K562 (cell line): ENCODE results near the gene ARMC7. TPM values are rescaled to one million over a fixed set of nuclear protein-coding genes. Genes with fewer than 3 reads are reported as not detected.

ENCODE experiments used
- ATAC-seq: fragments of 200-7000 bp; cut with Tn5 transposase; 3 replicates; pipeline ENCODE4 v1.9.1; 2020; ENCODE audit warnings: moderate library complexity
- BruUV-seq: library from RNA; stranded (reverse); fragments of 400-500 nt; replicated peaks from 2 replicates; lab custom pipeline; 2021; lab: Mats Ljungman, UMichigan
- CTCF ChIA-PET: fragments of 300-600 bp; formaldehyde crosslinking; extraction: SDS; loops from one replicate; lab custom pipeline; 2021; ENCODE audit warnings: low intra/inter-chr PET ratio; lab: Yijun Ruan, JAX
- POLR2A ChIA-PET: fragments of 300-600, 350-650 bp; sonication (Branson Sonifier 250); formaldehyde crosslinking; extraction: SDS; loops from one replicate; lab custom pipeline; 2021; ENCODE audit warnings: antibody characterized with exemption, inconsistent platforms; lab: Yijun Ruan, JAX
- DNase-seq, 4 experiments: peaks; one replicate each; pipeline versions ENCODE4 v3.0.0 to v3.0.0-alpha.2; 2011 to 2018; ENCODE audit warnings: low spot score in 3 of 4, mixed read lengths in 3 of 4; ENCODE audit errors: extremely low read depth in 1 of 4
- FAIRE-seq: peaks from 2 replicates; lab custom pipeline; 2011; peaks lifted over from hg19 to GRCh38; lab: Jason Lieb, UNC
- H2AFZ ChIP-seq: 2 replicates; pipeline ENCODE4 v1.6.0; 2011; ENCODE audit warnings: low read depth, low read length, control low read depth, inconsistent platforms
- H3K27ac ChIP-seq: fragments of 200-600 bp; 3 replicates; pipeline ENCODE4 v1.8.0; 2011; ENCODE audit warnings: low read depth, mild to moderate bottlenecking, control low read depth, inconsistent platforms, low read length, moderate library complexity, mixed read lengths; ENCODE audit errors: extremely low read depth
- H3K27me3 ChIP-seq, 2 experiments: fragments of 300-600 bp in 1 of 2; 2 replicates in 1 of 2; 3 replicates in 1 of 2; pipeline versions ENCODE4 v1.6.0 to v1.8.0; 2011; ENCODE audit warnings: inconsistent platforms in 2 of 2, low read length in 2 of 2, mild to moderate bottlenecking in 1 of 2, mixed read lengths in 1 of 2, moderate library complexity in 1 of 2; ENCODE audit not compliant: control insufficient read depth in 2 of 2, insufficient read depth in 2 of 2
- H3K36me3 ChIP-seq: fragments of 300-600 bp; 3 replicates; pipeline ENCODE4 v1.8.0; 2011; ENCODE audit warnings: mild to moderate bottlenecking, low read length, inconsistent platforms; ENCODE audit not compliant: control insufficient read depth, insufficient read depth
- H3K4me1 ChIP-seq, 2 experiments: fragments of 200-600 bp in 1 of 2; replicated peaks in 1 of 2; 2 replicates in 1 of 2; 3 replicates in 1 of 2; pipeline versions ENCODE4 v1.5.1 to v1.8.0; 2011; ENCODE audit warnings: inconsistent platforms in 2 of 2, low read length in 2 of 2, mild to moderate bottlenecking in 1 of 2, mixed read lengths in 1 of 2, moderate library complexity in 1 of 2; ENCODE audit not compliant: control insufficient read depth in 2 of 2, insufficient read depth in 2 of 2
- H3K4me2 ChIP-seq: 2 replicates; pipeline ENCODE4 v1.6.1; 2011; ENCODE audit warnings: low read length, control low read depth, inconsistent platforms, mixed read lengths; ENCODE audit not compliant: insufficient read depth
- H3K4me3 ChIP-seq: fragments of 200-600 bp; sonication (generic), shearing (Covaris generic); 2 replicates; pipeline ENCODE4 v1.5.1; 2016; ENCODE audit warnings: control low read depth, inconsistent platforms
- H3K79me2 ChIP-seq: fragments of 200-600 bp; 3 replicates; pipeline ENCODE4 v1.8.0; 2011; ENCODE audit warnings: low read length, inconsistent platforms; ENCODE audit not compliant: control insufficient read depth, insufficient read depth
- H3K9ac ChIP-seq, 2 experiments: 2 replicates each; pipeline versions ENCODE4 v1.6.0 to v1.6.1; 2011; ENCODE audit warnings: low read depth in 2 of 2, low read length in 2 of 2, control low read depth in 1 of 2, inconsistent platforms in 1 of 2, mild to moderate bottlenecking in 1 of 2, mixed read lengths in 1 of 2; ENCODE audit not compliant: insufficient read depth in 1 of 2
- H3K9me1 ChIP-seq: one replicate; pipeline ENCODE4 v1.6.0; 2011; ENCODE audit warnings: inconsistent platforms, mild to moderate bottlenecking, low read length, moderate library complexity; ENCODE audit not compliant: control insufficient read depth, insufficient read depth
- H3K9me3 ChIP-seq: replicated peaks from 2 replicates; pipeline ENCODE4 v1.5.1; 2011; ENCODE audit warnings: low read depth, low read length, inconsistent platforms; ENCODE audit not compliant: control insufficient read depth, insufficient read depth
- H4K20me1 ChIP-seq: replicated peaks from 2 replicates; pipeline ENCODE4 v1.6.1; 2011; ENCODE audit warnings: low read length, inconsistent platforms, mixed read lengths; ENCODE audit not compliant: control insufficient read depth, insufficient read depth
- CREM ChIP-seq: IDR thresholded peaks from 2 replicates; pipeline ENCODE4 v1.6.1; 2014; ENCODE audit warnings: antibody characterized with exemption, low read depth
- ETV1 ChIP-seq: fragments of 450-650 bp; conservative IDR thresholded peaks from 2 replicates; pipeline ENCODE4 v1.6.1; 2016; ENCODE audit warnings: missing genetic modification characterization, control low read depth, low read depth, missing compliant biosample characterization
- FOS ChIP-seq: IDR thresholded peaks from 3 replicates; pipeline ENCODE4 v1.6.1; 2011; ENCODE audit not compliant: insufficient read length; ENCODE audit errors: extremely low read depth
- FOXP1 ChIP-seq: sonication (generic); formaldehyde crosslinking; IDR thresholded peaks from 2 replicates; pipeline ENCODE4 v1.8.0; 2022; ENCODE audit warnings: mild to moderate bottlenecking, missing genetic modification reagents
- KAT8 ChIP-seq: fragments of 450-650 bp; IDR thresholded peaks from 2 replicates; pipeline ENCODE4 v1.6.1; 2016; ENCODE audit warnings: low read depth, mild to moderate bottlenecking
- NFE2 ChIP-seq: IDR thresholded peaks from 2 replicates; pipeline ENCODE4 v1.6.1; 2014; ENCODE audit warnings: antibody characterized with exemption, low read depth
- PML ChIP-seq: IDR thresholded peaks from 2 replicates; pipeline ENCODE4 v1.6.1; 2012; ENCODE audit warnings: low read length, inconsistent platforms
- TCF7 ChIP-seq: sonication (generic); IDR thresholded peaks from 2 replicates; pipeline ENCODE4 v1.6.1; 2016; ENCODE audit warnings: antibody characterized with exemption, borderline replicate concordance
- ZNF507 ChIP-seq: conservative IDR thresholded peaks from 2 replicates; pipeline ENCODE4 v1.6.1; 2017; ENCODE audit warnings: missing genetic modification characterization, missing compliant biosample characterization
- ZNF717 ChIP-seq: fragments of 250-450 bp; sonication (Bioruptor Pico); IDR thresholded peaks from 2 replicates; pipeline ENCODE4 v1.5.0; 2021
- WGBS: fragments of 100-300 bp; shearing (Covaris generic); methylation state at CpG from one replicate; pipeline ENCODE4 v1.1.6; 2016; ENCODE audit warnings: low coverage, mixed read lengths; ENCODE audit not compliant: insufficient coverage; ENCODE audit errors: missing lambda C conversion rate; 5-methylcytosine and 5-hydroxymethylcytosine counted together
- in situ Hi-C: fragments of 300-500 bp; cut with MboI; formaldehyde crosslinking; loops from 4 replicates; pipeline ENCODE4 v1.15.0; 2018; ENCODE audit warnings: inconsistent platforms, mixed read lengths
- intact Hi-C: fragments of 100-400 bp; cut with micrococcal nuclease; formaldehyde crosslinking; loops from 2 replicates; pipeline ENCODE4 v1.14.2; 2022
- polyA plus RNA-seq, 8 experiments: library from polyadenylated mRNA; depleted of rRNA in 4 of 8; stranded (reverse) in 5 of 8; unstranded in 3 of 8; fragments of >200 nt; fragmentation: Nextera tagmentation in 2 of 8; fragmentation: Illumina TruSeq in 1 of 8; extraction: Ambion mirVana in 2 of 8; extraction: Trizol in 1 of 8; gene quantifications; 2 replicates each; pipeline versions ENCODE4 v1.2.1 to v1.2.3, GENCODE V29; 2011 to 2014; ENCODE audit warnings: inconsistent platforms in 1 of 8, missing spikeins in 1 of 8
- total RNA-seq, 7 experiments: library from RNA; depleted of rRNA in 6 of 7; stranded (reverse); fragments of >200 nt in 6 of 7; fragmentation: Illumina TruSeq in 2 of 7; extraction: Trizol in 2 of 7; gene quantifications; 2 replicates each; pipeline versions ENCODE4 v1.2.1 to v1.2.3, GENCODE V29; 2011 to 2021; ENCODE audit warnings: low replicate concordance in 1 of 7
- TF ChIP-seq, protein P1 (sequence below), 2 experiments: fragments of 450-650 bp in 1 of 2; sonication (generic) in 1 of 2; formaldehyde crosslinking; conservative IDR thresholded peaks; 2 replicates each; pipeline versions ENCODE4 v1.4.0 to v1.8.1; 2020 to 2022; ENCODE audit warnings: mild to moderate bottlenecking in 1 of 2, missing genetic modification reagents in 1 of 2
- TF ChIP-seq, protein P2 (sequence below): conservative IDR thresholded peaks from 2 replicates; pipeline ENCODE4 v1.6.1; 2011; ENCODE audit warnings: low read depth, mild to moderate bottlenecking, low read length; ENCODE audit not compliant: control insufficient read depth
- TF ChIP-seq, protein P3 (sequence below), 2 experiments: fragments of 250-450 bp in 1 of 2; fragments of 450-650 bp in 1 of 2; sonication (Bioruptor Pico) in 1 of 2; IDR thresholded peaks; 2 replicates each; pipeline versions ENCODE4 v1.6.1 to v1.8.0; 2016 to 2021; ENCODE audit warnings: mild to moderate bottlenecking in 2 of 2, moderate library complexity in 2 of 2, missing compliant biosample characterization in 1 of 2, missing genetic modification characterization in 1 of 2

ARMC7 gene
- total and polyA plus RNA-seq, 9 of the 15 experiments (the other 6 are each of a cell fraction or from before 2014, with no cell fraction given) = 1.4 to 15.2 (median 5.9) TPM

DNA sequence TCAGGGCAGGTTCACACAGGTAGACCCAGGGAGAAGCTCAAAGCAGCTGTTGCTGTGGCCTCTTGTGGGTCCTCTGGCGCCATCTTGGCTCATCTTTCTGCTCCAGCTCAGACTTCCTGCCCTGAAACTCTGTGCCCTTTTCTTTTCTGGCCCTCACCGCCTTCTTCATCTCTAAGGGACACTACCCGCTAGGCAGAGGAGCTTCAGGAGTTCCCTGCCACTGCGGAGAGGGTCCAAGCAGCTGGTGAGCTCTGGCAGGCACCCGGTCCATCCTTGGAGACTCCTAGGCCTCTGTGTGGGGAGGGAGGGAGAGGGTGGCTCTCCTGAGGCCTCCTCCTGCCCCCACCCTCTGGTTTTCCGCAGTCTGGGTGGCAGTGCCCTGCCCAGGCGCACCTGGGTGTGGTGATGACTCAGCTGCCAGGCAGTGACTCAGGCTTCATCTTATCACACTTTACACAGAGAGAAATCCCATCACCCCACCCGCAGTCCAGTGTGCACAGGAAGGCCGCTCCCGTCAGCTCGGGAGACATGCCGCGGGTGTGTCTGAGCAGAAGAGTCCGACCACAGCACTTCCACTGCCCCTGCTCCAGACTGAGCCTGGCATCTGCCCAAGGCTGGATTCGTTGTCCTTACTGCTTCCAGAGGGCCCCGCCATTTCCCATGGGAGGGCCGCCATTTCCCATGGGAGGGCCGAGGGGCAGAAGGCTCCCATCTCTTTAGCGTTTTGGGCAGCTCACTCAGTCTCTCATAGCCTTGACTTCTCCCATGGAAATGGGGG lies 14.5 kb downstream of the ARMC7 start:
- TSS peak; percentile 45 for BruUV-seq
- Histone ChIP-seq H3K9ac (peak overlapping the region; percentile 68 to 87), H3K36me3 (peaks cover 17% of the 10 kb centered on the region; the same call in 2 of the 3 replicates), H2AFZ (peak overlapping the region; percentile 83), H3K79me2 (peaks cover 22% of the 10 kb centered on the region; the same call in 2 of the 3 replicates), H3K4me3 (no peak overlapping the region), H3K4me1 (peaks cover 24 to 28% of the 10 kb centered on the region in 2 experiments), H3K27ac (peak overlapping the region; percentile 85), H3K9me3 (no peaks in the 10 kb centered on the region), H3K9me1 (no peaks in the 10 kb centered on the region), H4K20me1 (no peaks in the 10 kb centered on the region), H3K4me2 (peak overlapping the region; percentile 72), H3K27me3 (no peaks in the 10 kb centered on the region)
- intact Hi-C loops = no loop called here
- WGBS = 19% methylated on average over 19 of the region's 19 CpGs
- POLR2A ChIA-PET = interaction anchor here (0.5 to 7.6 kb wide), 22 partner anchors 9 to 1945 kb away, joined by 3 to 58 read pairs (median 3); partner anchors contain the start of genes ARMC7, JPT1, MIF4GD and SUMO2
- in situ Hi-C loops = no loop called here
- DNase-seq (peak; percentile 67 to 91 (median 76)), FAIRE-seq (peak; percentile 93), ATAC-seq (peak; percentile 92)
- CTCF ChIA-PET = no interaction called here
- no peak for TF ChIP-seq FOXP1 (CRISPR knock-in tag)
- TF ChIP-seq ETV1 (tag) = 0 out of 2 replicates have a peak, but pooled peaks have one; percentile 19
- no peak for TF ChIP-seq ZNF507 (tag)
- peak; percentile 44; the same call in 1 of the 2 replicates for TF ChIP-seq PML
- no peak for TF ChIP-seq ZNF717 (CRISPR knock-in tag)
- TF ChIP-seq, protein P1, sequence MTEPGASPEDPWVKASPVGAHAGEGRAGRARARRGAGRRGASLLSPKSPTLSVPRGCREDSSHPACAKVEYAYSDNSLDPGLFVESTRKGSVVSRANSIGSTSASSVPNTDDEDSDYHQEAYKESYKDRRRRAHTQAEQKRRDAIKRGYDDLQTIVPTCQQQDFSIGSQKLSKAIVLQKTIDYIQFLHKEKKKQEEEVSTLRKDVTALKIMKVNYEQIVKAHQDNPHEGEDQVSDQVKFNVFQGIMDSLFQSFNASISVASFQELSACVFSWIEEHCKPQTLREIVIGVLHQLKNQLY (CRISPR knock-in tag; conservative IDR thresholded peaks at IDR 0.05) = no peak
- no peak for TF ChIP-seq KAT8
- TF ChIP-seq, protein P2, sequence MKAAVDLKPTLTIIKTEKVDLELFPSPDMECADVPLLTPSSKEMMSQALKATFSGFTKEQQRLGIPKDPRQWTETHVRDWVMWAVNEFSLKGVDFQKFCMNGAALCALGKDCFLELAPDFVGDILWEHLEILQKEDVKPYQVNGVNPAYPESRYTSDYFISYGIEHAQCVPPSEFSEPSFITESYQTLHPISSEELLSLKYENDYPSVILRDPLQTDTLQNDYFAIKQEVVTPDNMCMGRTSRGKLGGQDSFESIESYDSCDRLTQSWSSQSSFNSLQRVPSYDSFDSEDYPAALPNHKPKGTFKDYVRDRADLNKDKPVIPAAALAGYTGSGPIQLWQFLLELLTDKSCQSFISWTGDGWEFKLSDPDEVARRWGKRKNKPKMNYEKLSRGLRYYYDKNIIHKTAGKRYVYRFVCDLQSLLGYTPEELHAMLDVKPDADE = peak; percentile 77; the same call in 1 of the 2 replicates
- TF ChIP-seq FOS = peak; percentile 65
- TF ChIP-seq CREM = peak; percentile 70; the same call in 1 of the 2 replicates
- TF ChIP-seq NFE2 = peak; percentile 98
- no peak for TF ChIP-seq TCF7
- TF ChIP-seq, protein P3, sequence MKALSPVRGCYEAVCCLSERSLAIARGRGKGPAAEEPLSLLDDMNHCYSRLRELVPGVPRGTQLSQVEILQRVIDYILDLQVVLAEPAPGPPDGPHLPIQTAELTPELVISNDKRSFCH (CRISPR knock-in tag; IDR thresholded peaks at IDR 0.05) = no peak
- TF ChIP-seq, protein P3 (tag; IDR thresholded peaks at IDR 0.05) = peak; percentile 69
